HAP-1 (cell line): Measurements from ENCODE around the gene SUN1.
"Not testable (repeated sequence)": the region's sequence is repeated elsewhere in the genome, so short reads cannot be mapped to it uniquely, and the experiment has no call there.

ENCODE experiments used
- DNase-seq, 2 experiments: peaks; one replicate each; pipeline ENCODE4 v3.0.0-alpha.2; 2016 to 2020; ENCODE audit warnings: low spot score in 2 of 2
- H3K27me3 ChIP-seq: fragments of 250-450 bp; sonication (Bioruptor Pico); 2 replicates; pipeline ENCODE4 v1.5.1; 2020; ENCODE audit warnings: low read depth, mild to moderate bottlenecking, moderate library complexity
- H3K36me3 ChIP-seq: fragments of 250-450 bp; sonication (Bioruptor Pico); replicated peaks from 2 replicates; pipeline ENCODE4 v1.5.1; 2020; ENCODE audit warnings: mild to moderate bottlenecking
- H3K4me1 ChIP-seq: fragments of 250-450 bp; sonication (Bioruptor Pico); 2 replicates; pipeline ENCODE4 v1.5.1; 2020; ENCODE audit warnings: mild to moderate bottlenecking
- H3K4me3 ChIP-seq: fragments of 250-450 bp; sonication (Bioruptor Pico); 2 replicates; pipeline ENCODE4 v1.5.1; 2020; ENCODE audit warnings: mild to moderate bottlenecking, moderate library complexity
- H3K9me3 ChIP-seq: fragments of 250-450 bp; sonication (Bioruptor Pico); 2 replicates; pipeline ENCODE4 v1.5.1; 2020; ENCODE audit warnings: mild to moderate bottlenecking, moderate library complexity
- in situ Hi-C: fragments of 300-500 bp; cut with MboI; formaldehyde crosslinking; loops from 3 replicates; pipeline ENCODE4 v1.14.3; 2020; ENCODE audit warnings: low sequenced_read_pairs, inconsistent platforms, mixed read lengths

SUN1 gene

GRCh38 chr7:862157-862556 lies 29.9 kb downstream of the SUN1 start:
- Histone ChIP-seq H3K36me3 (peaks cover 70% of the 10 kb centered on the region), H3K4me3 (no peak overlapping the region), H3K9me3 (no peaks in the 10 kb centered on the region), H3K27me3 (no peaks in the 10 kb centered on the region), H3K4me1 (no peaks in the 10 kb centered on the region)
- no peak for DNase-seq
- in situ Hi-C loops: no loop called here

GRCh38 chr7:863106-863505 lies 30.8 kb downstream of the SUN1 start:
- DNase-seq: no peak
- no peaks in the 10 kb centered on the region for H3K4me1 ChIP-seq
- in situ Hi-C loops: no loop called here
- H3K27me3 ChIP-seq: no peaks in the 10 kb centered on the region
- H3K4me3 ChIP-seq: no peak overlapping the region
- H3K9me3 ChIP-seq: no peaks in the 10 kb centered on the region
- peaks cover 73% of the 10 kb centered on the region for H3K36me3 ChIP-seq

- in situ Hi-C loops: no loop called here
- H3K4me3 ChIP-seq: no peak overlapping the region
- H3K9me3 ChIP-seq: no peaks in the 10 kb centered on the region
- no peaks in the 10 kb centered on the region for H3K27me3 ChIP-seq
- DNase-seq: no peak
- H3K36me3 ChIP-seq: peaks cover 66% of the 10 kb centered on the region
- H3K4me1 ChIP-seq: no peaks in the 10 kb centered on the region
These were observed 33.6 kb downstream of the SUN1 start for GRCh38 chr7:865921-866320.

GRCh38 chr7:867001-867405 lies 34.7 kb downstream of the SUN1 start:
- no peaks in the 10 kb centered on the region for H3K27me3 ChIP-seq
- no peaks in the 10 kb centered on the region for H3K4me1 ChIP-seq
- in situ Hi-C loops: no loop called here
- DNase-seq: no peak
- no peak overlapping the region for H3K4me3 ChIP-seq
- H3K9me3 ChIP-seq: no peaks in the 10 kb centered on the region
- H3K36me3 ChIP-seq: peaks cover 58% of the 10 kb centered on the region

GRCh38 chr7:867406-868188 lies 35.3 kb downstream of the SUN1 start:
- Histone ChIP-seq H3K9me3 (no peaks in the 10 kb centered on the region), H3K4me3 (no peak overlapping the region), H3K4me1 (no peaks in the 10 kb centered on the region), H3K27me3 (no peaks in the 10 kb centered on the region), H3K36me3 (peaks cover 58% of the 10 kb centered on the region)
- no peak for DNase-seq
- in situ Hi-C loops: no loop called here

GRCh38 chr7:868189-868486 lies 35.9 kb downstream of the SUN1 start:
- Histone ChIP-seq H3K9me3 (no peaks in the 10 kb centered on the region), H3K27me3 (no peaks in the 10 kb centered on the region), H3K4me3 (no peak overlapping the region), H3K4me1 (no peaks in the 10 kb centered on the region), H3K36me3 (peaks cover 62% of the 10 kb centered on the region)
- in situ Hi-C loops: no loop called here
- no peak for DNase-seq

- DNase-seq: no peak
- Histone ChIP-seq H3K27me3 (no peaks in the 10 kb centered on the region), H3K4me3 (no peak overlapping the region), H3K36me3 (peaks cover 68% of the 10 kb centered on the region), H3K4me1 (peaks cover 5% of the 10 kb centered on the region), H3K9me3 (no peaks in the 10 kb centered on the region)
- in situ Hi-C loops: no loop called here
These were observed 37.1 kb downstream of the SUN1 start for GRCh38 chr7:869348-869747.

GRCh38 chr7:871900-872537 lies 39.7 kb downstream of the SUN1 start:
- no peak for DNase-seq
- Histone ChIP-seq H3K4me1 (peaks cover 12% of the 10 kb centered on the region), H3K9me3 (no peaks in the 10 kb centered on the region), H3K36me3 (peaks cover 53% of the 10 kb centered on the region), H3K4me3 (no peak overlapping the region), H3K27me3 (no peaks in the 10 kb centered on the region)
- in situ Hi-C loops: no loop called here

- peaks cover 46% of the 10 kb centered on the region for H3K36me3 ChIP-seq
- in situ Hi-C loops: not testable (repeated sequence)
These were observed 40.4 kb downstream of the SUN1 start for GRCh38 chr7:872685-873084.

GRCh38 chr7:873367-874002 lies 41.2 kb downstream of the SUN1 start:
- Histone ChIP-seq H3K36me3 (peaks cover 42% of the 10 kb centered on the region), H3K4me3 (no peak overlapping the region), H3K4me1 (peaks cover 15% of the 10 kb centered on the region), H3K9me3 (no peaks in the 10 kb centered on the region), H3K27me3 (no peaks in the 10 kb centered on the region)
- in situ Hi-C loops: no loop called here
- DNase-seq: peak; percentile 85 to 90

More at GRCh38 chr7:872685-873084, 40.4 kb downstream of the SUN1 start:
- H3K4me1 ChIP-seq: peaks cover 12% of the 10 kb centered on the region
- DNase-seq, H3K4me3 ChIP-seq, H3K27me3 ChIP-seq, H3K9me3 ChIP-seq: not testable (repeated sequence)

GRCh38 chr7:874031-874749 lies 41.9 kb downstream of the SUN1 start:
- peaks cover 44% of the 10 kb centered on the region for H3K36me3 ChIP-seq
- no peak for DNase-seq
- H3K4me3 ChIP-seq: no peak overlapping the region
- H3K27me3 ChIP-seq: no peaks in the 10 kb centered on the region
- peaks cover 22% of the 10 kb centered on the region for H3K4me1 ChIP-seq
- no peaks in the 10 kb centered on the region for H3K9me3 ChIP-seq
- in situ Hi-C loops: no loop called here

GRCh38 chr7:875051-875450 lies 42.8 kb downstream of the SUN1 start:
- Histone ChIP-seq H3K27me3 (no peaks in the 10 kb centered on the region), H3K4me1 (peaks cover 23% of the 10 kb centered on the region), H3K9me3 (no peaks in the 10 kb centered on the region), H3K36me3 (peaks cover 41% of the 10 kb centered on the region), H3K4me3 (no peak overlapping the region)
- in situ Hi-C loops: no loop called here
- no peak for DNase-seq

GRCh38 chr7:875476-876076 lies 43.3 kb downstream of the SUN1 start:
- Histone ChIP-seq H3K4me1 (peaks cover 23% of the 10 kb centered on the region), H3K4me3 (peak overlapping the region; percentile 25), H3K27me3 (no peaks in the 10 kb centered on the region), H3K36me3 (peaks cover 40% of the 10 kb centered on the region), H3K9me3 (no peaks in the 10 kb centered on the region)
- DNase-seq: no peak
- in situ Hi-C loops: no loop called here
